Caco-2 (cell line): ENCODE data around the gene ZGLP1. TPM values are rescaled to one million over a fixed set of nuclear protein-coding genes. Genes with fewer than 3 reads are reported as not detected.
A peak's percentile ranks its signal among the peaks of the same experiment; 100 is the strongest.

ENCODE experiments used
- BruUV-seq: library from RNA; stranded (reverse); fragments of 400-500 nt; replicated peaks from 2 replicates; lab custom pipeline; 2021; lab: Mats Ljungman, UMichigan
- CTCF ChIA-PET: fragments of 300-600 bp; sonication (Branson Sonifier 250); formaldehyde crosslinking; loops from one replicate; lab custom pipeline; 2022; ENCODE audit warnings: antibody characterized with exemption; lab: Charles Lee
- POLR2A ChIA-PET: fragments of 300-600 bp; sonication (Branson Sonifier 250); formaldehyde crosslinking; loops from one replicate; lab custom pipeline; 2022; ENCODE audit warnings: antibody characterized with exemption; lab: Charles Lee
- DNase-seq, 2 experiments: peaks; one replicate each; pipeline versions ENCODE4 v3.0.0 to v3.0.0-alpha.2; 2020 to 2022
- H3K27me3 ChIP-seq: replicated peaks from 2 replicates; pipeline ENCODE4 v1.6.0; 2011; ENCODE audit warnings: low read length; ENCODE audit not compliant: control insufficient read depth, insufficient read depth
- H3K36me3 ChIP-seq: 2 replicates; pipeline ENCODE4 v1.5.1; 2011; ENCODE audit warnings: low read length; ENCODE audit not compliant: control insufficient read depth, insufficient read depth
- H3K4me1 ChIP-seq: fragments of 250-450 bp; sonication (Bioruptor Pico); 2 replicates; pipeline ENCODE4 v1.5.1; 2020; ENCODE audit warnings: mild to moderate bottlenecking
- H3K4me3 ChIP-seq: 2 replicates; pipeline ENCODE4 v1.5.1; 2011; ENCODE audit warnings: low read depth, mild to moderate bottlenecking, control low read depth, low read length
- H3K9me3 ChIP-seq: fragments of 250-450 bp; sonication (Bioruptor Pico); 2 replicates; pipeline ENCODE4 v1.5.1; 2020; ENCODE audit warnings: mild to moderate bottlenecking, moderate library complexity
- H3K27ac Mint-ChIP-seq: one replicate; pipeline ENCODE4 v1.8.0; 2022; ENCODE audit warnings: mixed read lengths; ENCODE audit not compliant: unreplicated experiment
- H3K27me3 Mint-ChIP-seq: one replicate; pipeline ENCODE4 v1.8.0; 2022; ENCODE audit warnings: mixed read lengths; ENCODE audit not compliant: insufficient read depth, unreplicated experiment
- H3K36me3 Mint-ChIP-seq: one replicate; pipeline ENCODE4 v1.8.0; 2022; ENCODE audit warnings: mild to moderate bottlenecking, mixed read lengths; ENCODE audit not compliant: insufficient read depth, unreplicated experiment
- H3K4me1 Mint-ChIP-seq: one replicate; pipeline ENCODE4 v1.8.0; 2022; ENCODE audit warnings: low read depth, mixed read lengths; ENCODE audit not compliant: unreplicated experiment
- H3K4me3 Mint-ChIP-seq: one replicate; pipeline ENCODE4 v1.8.0; 2022; ENCODE audit warnings: mild to moderate bottlenecking, moderate library complexity, mixed read lengths; ENCODE audit not compliant: unreplicated experiment
- H3K9me3 Mint-ChIP-seq: one replicate; pipeline ENCODE4 v1.8.0; 2022; ENCODE audit warnings: mixed read lengths; ENCODE audit not compliant: unreplicated experiment
- CTCF ChIP-seq, 2 experiments: fragments of 200-600 bp in 1 of 2; IDR thresholded peaks; 1 replicate in 1 of 2; 2 replicates in 1 of 2; pipeline versions ENCODE4 v1.5.1 to v1.8.0; 2011 to 2022; ENCODE audit warnings: antibody characterized with exemption in 1 of 2, control low read depth in 1 of 2, inconsistent platforms in 1 of 2, low read depth in 1 of 2, low read length in 1 of 2, mild to moderate bottlenecking in 1 of 2, moderate library complexity in 1 of 2; ENCODE audit not compliant: insufficient read depth in 1 of 2, severe bottlenecking in 1 of 2, unreplicated experiment in 1 of 2
- intact Hi-C: fragments of 100-400 bp; cut with micrococcal nuclease; formaldehyde crosslinking; loops from one replicate; pipeline ENCODE4 v1.10.0; 2022; ENCODE audit not compliant: unreplicated experiment
- total RNA-seq: library from RNA; stranded (reverse); gene quantifications from 2 replicates; pipeline ENCODE4 v1.2.3, GENCODE V29; 2022

The ZGLP1 gene
- total RNA-seq, 1 experiment from 2014 or later: 2.5 TPM

DNA sequence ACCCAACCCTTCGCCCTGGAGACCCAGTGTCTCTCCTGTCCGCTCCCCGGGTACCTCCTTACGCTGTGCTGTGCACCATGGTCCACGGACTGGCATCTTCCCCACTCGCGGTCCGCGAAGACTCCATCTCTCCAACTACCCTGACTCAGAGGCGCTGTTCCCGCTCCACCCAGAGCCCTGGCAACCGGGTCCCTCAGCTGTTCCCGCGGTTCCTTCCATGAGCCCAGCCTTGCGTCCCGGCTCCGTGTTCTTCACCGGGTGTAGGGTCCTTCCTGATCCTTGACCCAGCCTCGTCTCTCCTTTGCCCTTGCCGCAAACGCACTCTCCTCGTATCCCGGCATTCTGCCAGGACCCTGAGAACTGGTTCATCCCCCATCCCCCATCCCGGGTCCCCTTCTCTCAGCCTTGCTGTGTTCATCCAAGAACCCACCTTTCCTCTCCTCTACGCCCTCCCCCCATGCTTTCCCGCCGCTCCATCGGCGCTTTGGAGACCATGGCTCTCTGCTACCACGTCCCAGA, 19.2 kb downstream of the ZGLP1 start:
- Histone ChIP-seq H3K27me3 (no peaks in the 10 kb centered on the region), H3K9me3 (no peaks in the 10 kb centered on the region), H3K4me1 (peaks cover 33% of the 10 kb centered on the region), H3K36me3 (peaks cover under 1% of the 10 kb centered on the region), H3K4me3 (peak overlapping the region; percentile 48)
- peak in 1 of 2 experiments; percentile 26 for DNase-seq
- TF ChIP-seq CTCF (IDR thresholded peaks at IDR 0.05; ENCODE audit: insufficient read depth in 1 of 2, low read depth in 1 of 2, low read length in 1 of 2, severe bottlenecking in 1 of 2, unreplicated experiment in 1 of 2): no peak
- Mint-ChIP-seq H3K4me1 (peaks cover 19% of the 10 kb centered on the region), H3K36me3 (peaks cover 15% of the 10 kb centered on the region), H3K27me3 (peaks cover 7% of the 10 kb centered on the region), H3K4me3 (peak overlapping the region; percentile 87), H3K27ac (no peak overlapping the region), H3K9me3 (no peaks in the 10 kb centered on the region)
- intact Hi-C loops: no loop called here
- ChIA-PET CTCF (interaction anchor here (1.3 to 2.8 kb wide), 3 partner anchors 20 to 90 kb away, joined by 4 to 34 read pairs (median 9); partner anchors contain the start of genes ICAM1 and TYK2), POLR2A (no interaction called here)
- no TSS peak for BruUV-seq

GRCh38 chr19:10289836-10290356, 19.7 kb downstream of the ZGLP1 start, which contains the start of gene ICAM5:
TSS of gene ICAM5 (plus strand) at chr19:10289952. CDS start at chr19:10290044, 92 bp downstream.
- Mint-ChIP-seq H3K9me3 (no peaks in the 10 kb centered on the region), H3K27me3 (peaks cover 7% of the 10 kb centered on the region), H3K36me3 (peaks cover 20% of the 10 kb centered on the region), H3K4me3 (peak within 1 kb of the TSS; percentile 87), H3K4me1 (peaks cover 24% of the 10 kb centered on the region), H3K27ac (peak within 1 kb of the TSS; percentile 77)
- intact Hi-C loops: loop anchor here (5.0 kb wide), 1 partner anchor 42 kb away; the partner anchor contains the start of gene RAVER1
- ChIA-PET POLR2A (interaction anchor here (0.6 to 1.8 kb wide), 9 partner anchors 10 to 191 kb away, joined by 3 to 22 read pairs (median 5); partner anchors contain the start of genes ICAM1, RAVER1 and TYK2), CTCF (interaction anchor here (1.1 to 2.8 kb wide), 7 partner anchors 20 to 101 kb away, joined by 3 to 34 read pairs (median 9); partner anchors contain the start of genes ICAM1 and TYK2)
- Histone ChIP-seq H3K27me3 (no peaks in the 10 kb centered on the region), H3K4me1 (peaks cover 33% of the 10 kb centered on the region), H3K36me3 (peaks cover 1% of the 10 kb centered on the region), H3K4me3 (peak within 1 kb of the TSS; percentile 48), H3K9me3 (no peaks in the 10 kb centered on the region)
- no peak for TF ChIP-seq CTCF (IDR thresholded peaks at IDR 0.05; ENCODE audit: insufficient read depth in 1 of 2, low read depth in 1 of 2, low read length in 1 of 2, severe bottlenecking in 1 of 2, unreplicated experiment in 1 of 2)
- peak in 1 of 2 experiments; percentile 19 for DNase-seq
- BruUV-seq: no TSS peak

- no peaks in the 10 kb centered on the region for H3K9me3 Mint-ChIP-seq
- peaks cover 7% of the 10 kb centered on the region for H3K27me3 Mint-ChIP-seq
- H3K36me3 Mint-ChIP-seq: peaks cover 21% of the 10 kb centered on the region
- peak overlapping the region; percentile 87 for H3K4me3 Mint-ChIP-seq
- Histone ChIP-seq H3K4me3 (peak overlapping the region; percentile 48), H3K9me3 (no peaks in the 10 kb centered on the region), H3K4me1 (peaks cover 33% of the 10 kb centered on the region), H3K27me3 (no peaks in the 10 kb centered on the region), H3K36me3 (peaks cover 1% of the 10 kb centered on the region)
- intact Hi-C loops: loop anchor here (5.0 kb wide), 1 partner anchor 43 kb away; the partner anchor contains the start of gene RAVER1
- BruUV-seq: no TSS peak
- ChIA-PET POLR2A (interaction anchor here (0.6 to 1.8 kb wide), 10 partner anchors 9 to 190 kb away, joined by 3 to 22 read pairs (median 5); partner anchors contain the start of genes ICAM1, RAVER1 and TYK2), CTCF (interaction anchor here (1.1 to 2.8 kb wide), 7 partner anchors 19 to 101 kb away, joined by 3 to 34 read pairs (median 9); partner anchors contain the start of genes ICAM1 and TYK2)
- TF ChIP-seq CTCF (IDR thresholded peaks at IDR 0.05; ENCODE audit: insufficient read depth in 1 of 2, low read depth in 1 of 2, low read length in 1 of 2, severe bottlenecking in 1 of 2, unreplicated experiment in 1 of 2): no peak
- peaks cover 24% of the 10 kb centered on the region for H3K4me1 Mint-ChIP-seq
- peak; percentile 61 to 78 for DNase-seq
- H3K27ac Mint-ChIP-seq: peak overlapping the region; percentile 77
These were observed 20.3 kb downstream of the ZGLP1 start for GRCh38 chr19:10289167-10289835.
